K562 (cell line): Measurements from ENCODE around the gene MEST. TPM values are rescaled to one million over a fixed set of nuclear protein-coding genes. Genes with fewer than 3 reads are reported as not detected.

Experiments used
- AFF1 ChIP-seq, 2 experiments: fragments of 450-650 bp; IDR thresholded peaks; 2 replicates each; pipeline ENCODE4 v1.6.1; 2018; ENCODE audit warnings: mild to moderate bottlenecking in 2 of 2, low read depth in 1 of 2; ENCODE audit not compliant: partially characterized antibody in 2 of 2
- ARID1B ChIP-seq: fragments of 450-650 bp; IDR thresholded peaks from 2 replicates; pipeline ENCODE4 v1.6.1; 2016; ENCODE audit warnings: antibody characterized with exemption, mild to moderate bottlenecking, inconsistent platforms
- FOXA1 ChIP-seq: fragments of 450-650 bp; IDR thresholded peaks from 2 replicates; pipeline ENCODE4 v1.6.1; 2016; ENCODE audit warnings: mild to moderate bottlenecking, borderline replicate concordance
- LCOR ChIP-seq: sonication (generic); formaldehyde crosslinking; IDR thresholded peaks from 2 replicates; pipeline ENCODE4 v1.8.0; 2022; ENCODE audit warnings: mild to moderate bottlenecking, missing genetic modification reagents
- MNT ChIP-seq, 2 experiments: fragments of 450-650 bp; conservative IDR thresholded peaks; 2 replicates each; pipeline ENCODE4 v1.6.1; 2017; ENCODE audit warnings: mild to moderate bottlenecking in 2 of 2, moderate library complexity in 2 of 2
- MTA2 ChIP-seq: fragments of 450-650 bp; IDR thresholded peaks from 2 replicates; pipeline ENCODE4 v1.6.1; 2016; ENCODE audit warnings: low read depth
- NELFE ChIP-seq: IDR thresholded peaks from 2 replicates; pipeline ENCODE4 v1.6.1; 2011; ENCODE audit warnings: mild to moderate bottlenecking; ENCODE audit not compliant: insufficient read depth, insufficient read length
- NFE2 ChIP-seq: IDR thresholded peaks from 2 replicates; pipeline ENCODE4 v1.6.1; 2014; ENCODE audit warnings: antibody characterized with exemption, low read depth
- NR2C1 ChIP-seq, 2 experiments: fragments of 450-650 bp; IDR thresholded peaks; 2 replicates each; pipeline ENCODE4 v1.6.1; 2017; ENCODE audit warnings: mild to moderate bottlenecking in 2 of 2, antibody characterized with exemption in 1 of 2, inconsistent platforms in 1 of 2, missing compliant biosample characterization in 1 of 2, missing genetic modification characterization in 1 of 2
- SMARCE1 ChIP-seq: fragments of 450-650 bp; IDR thresholded peaks from 2 replicates; pipeline ENCODE4 v1.7.1; 2016; ENCODE audit warnings: mild to moderate bottlenecking
- SREBF2 ChIP-seq: sonication (generic); formaldehyde crosslinking; IDR thresholded peaks from 2 replicates; pipeline ENCODE4 v1.4.0; 2020; ENCODE audit warnings: mild to moderate bottlenecking, missing genetic modification reagents
- TAL1 ChIP-seq: fragments of 450-650 bp; IDR thresholded peaks from 2 replicates; pipeline ENCODE4 v1.6.1; 2016; ENCODE audit warnings: mild to moderate bottlenecking
- ZNF318 ChIP-seq, 2 experiments: fragments of 450-650 bp; IDR thresholded peaks; 2 replicates each; pipeline ENCODE4 v1.6.1; 2016; ENCODE audit warnings: mild to moderate bottlenecking in 2 of 2, borderline replicate concordance in 1 of 2, low read depth in 1 of 2, moderate library complexity in 1 of 2
- ZNF347 ChIP-seq: fragments of 450-650 bp; formaldehyde crosslinking; IDR thresholded peaks from 2 replicates; pipeline ENCODE4 v1.4.0; 2020; ENCODE audit warnings: low read depth, mild to moderate bottlenecking, moderate library complexity
- ZNF41 ChIP-seq: fragments of 250-450 bp; sonication (Bioruptor Pico); conservative IDR thresholded peaks from 2 replicates; pipeline ENCODE4 v1.4.0; 2020; ENCODE audit warnings: mild to moderate bottlenecking
- polyA plus RNA-seq, 8 experiments: library from polyadenylated mRNA; depleted of rRNA in 4 of 8; stranded (reverse) in 5 of 8; unstranded in 3 of 8; fragments of >200 nt; fragmentation: Nextera tagmentation in 2 of 8; fragmentation: Illumina TruSeq in 1 of 8; extraction: Ambion mirVana in 2 of 8; extraction: Trizol in 1 of 8; gene quantifications; 2 replicates each; pipeline versions ENCODE4 v1.2.1 to v1.2.3, GENCODE V29; 2011 to 2014; ENCODE audit warnings: inconsistent platforms in 1 of 8, missing spikeins in 1 of 8
- total RNA-seq, 7 experiments: library from RNA; depleted of rRNA in 6 of 7; stranded (reverse); fragments of >200 nt in 6 of 7; fragmentation: Illumina TruSeq in 2 of 7; extraction: Trizol in 2 of 7; gene quantifications; 2 replicates each; pipeline versions ENCODE4 v1.2.1 to v1.2.3, GENCODE V29; 2011 to 2021; ENCODE audit warnings: low replicate concordance in 1 of 7

Gene MEST
- total and polyA plus RNA-seq, 9 of the 15 experiments (the other 6 are each of a cell fraction or from before 2014, with no cell fraction given), result 0.04 to 0.74 (median 0.36) TPM; not detected in 1

GRCh38 chr7:130494431-130494858 lies 2.6 kb downstream of the MEST start (continued):
- TF ChIP-seq MNT (conservative IDR thresholded peaks at IDR 0.05) (peak in 1 of 2 experiments; percentile 53; a peak in 1 of 4 replicates), SREBF2 (CRISPR knock-in tag) (no peak), LCOR (CRISPR knock-in tag) (peak; percentile 71; the same call in 1 of the 2 replicates), AFF1 (IDR thresholded peaks at IDR 0.05; ENCODE audit: low read depth in 1 of 2, partially characterized antibody in 2 of 2) (peak; percentile 22 to 47), NELFE (no peak), ZNF347 (CRISPR knock-in tag) (no peak), FOXA1 (peak; percentile 69; the same call in 1 of the 2 replicates), ZNF318 (IDR thresholded peaks at IDR 0.05; ENCODE audit: borderline replicate concordance in 1 of 2, low read depth in 1 of 2) (no peak; a peak in 1 of 4 replicates), NR2C1 (IDR thresholded peaks at IDR 0.05) (peak; percentile 80; the same call in 1 of the 2 replicates), NR2C1 (tag; IDR thresholded peaks at IDR 0.05) (peak; percentile 87), ZNF41 (CRISPR knock-in tag) (0 out of 2 replicates have a peak, but pooled peaks have one; percentile 15), MTA2 (peak; percentile 92), ARID1B (peak; percentile 97), SMARCE1 (peak; percentile 97), NFE2 (peak; percentile 57), TAL1 (peak; percentile 94)
